Thyroid gland (tissue), 4 donors: Measurements from ENCODE around the gene LAMA2.

ENCODE experiments used
- POLR2A ChIP-seq, 2 donors: fragments of 450-650 bp; IDR thresholded peaks; one replicate each; pipeline ENCODE4 v1.6.1; 2017; ENCODE audit warnings: antibody characterized with exemption in 2 of 2, mild to moderate bottlenecking in 2 of 2, moderate library complexity in 1 of 2
- TF ChIP-seq, protein P1 (sequence below), 6 experiments: fragments of 200-600 bp in 3 of 6; fragments of 450-650 bp in 3 of 6; sonication (generic) in 3 of 6; IDR thresholded peaks; one replicate each; pipeline ENCODE4 v1.5.1; 2016 to 2019; ENCODE audit warnings: antibody characterized with exemption in 6 of 6, mild to moderate bottlenecking in 2 of 6, inconsistent platforms in 1 of 6, moderate library complexity in 1 of 6

DNA sequence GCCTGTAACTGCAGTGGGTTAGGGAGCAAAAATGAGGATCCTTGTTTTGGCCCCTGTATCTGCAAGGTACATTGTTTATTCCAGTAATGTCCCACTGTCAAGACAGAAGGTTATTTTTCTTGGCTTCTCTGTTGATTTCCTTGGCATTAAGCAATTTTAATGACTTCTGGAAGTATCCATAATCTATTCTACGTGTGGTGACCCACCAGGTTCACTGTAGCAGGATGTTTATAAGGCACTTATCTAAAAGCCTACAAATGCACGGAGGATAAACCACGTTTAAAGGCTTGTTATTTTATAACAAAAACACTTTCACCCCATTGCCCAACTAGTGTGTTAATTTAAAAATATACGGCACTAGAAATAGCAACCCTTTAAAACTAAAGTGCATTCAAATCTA lies 294.9 kb downstream of the LAMA2 start:
- TF ChIP-seq, protein P1, sequence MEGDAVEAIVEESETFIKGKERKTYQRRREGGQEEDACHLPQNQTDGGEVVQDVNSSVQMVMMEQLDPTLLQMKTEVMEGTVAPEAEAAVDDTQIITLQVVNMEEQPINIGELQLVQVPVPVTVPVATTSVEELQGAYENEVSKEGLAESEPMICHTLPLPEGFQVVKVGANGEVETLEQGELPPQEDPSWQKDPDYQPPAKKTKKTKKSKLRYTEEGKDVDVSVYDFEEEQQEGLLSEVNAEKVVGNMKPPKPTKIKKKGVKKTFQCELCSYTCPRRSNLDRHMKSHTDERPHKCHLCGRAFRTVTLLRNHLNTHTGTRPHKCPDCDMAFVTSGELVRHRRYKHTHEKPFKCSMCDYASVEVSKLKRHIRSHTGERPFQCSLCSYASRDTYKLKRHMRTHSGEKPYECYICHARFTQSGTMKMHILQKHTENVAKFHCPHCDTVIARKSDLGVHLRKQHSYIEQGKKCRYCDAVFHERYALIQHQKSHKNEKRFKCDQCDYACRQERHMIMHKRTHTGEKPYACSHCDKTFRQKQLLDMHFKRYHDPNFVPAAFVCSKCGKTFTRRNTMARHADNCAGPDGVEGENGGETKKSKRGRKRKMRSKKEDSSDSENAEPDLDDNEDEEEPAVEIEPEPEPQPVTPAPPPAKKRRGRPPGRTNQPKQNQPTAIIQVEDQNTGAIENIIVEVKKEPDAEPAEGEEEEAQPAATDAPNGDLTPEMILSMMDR (IDR thresholded peaks at IDR 0.05) = no peak
- no peak for TF ChIP-seq POLR2A (IDR thresholded peaks at IDR 0.05)
